DOHH2 (cell line): Measurements from ENCODE around the gene LRGUK.

Experiments
- CTCF ChIP-seq: fragments of 200-600 bp; sonication (generic); IDR thresholded peaks from one replicate; pipeline ENCODE4 v1.5.1; 2014; ENCODE audit warnings: antibody characterized with exemption, mild to moderate bottlenecking, low read depth, low read length; ENCODE audit not compliant: poor library complexity, severe bottlenecking
- EZH2phosphoT487 ChIP-seq: fragments of 200-600 bp; sonication (generic); IDR thresholded peaks from 2 replicates; pipeline ENCODE4 v1.6.1; 2017; ENCODE audit warnings: borderline replicate concordance, mild to moderate bottlenecking, antibody characterized with exemption, low read length, moderate library complexity, mixed read lengths

- TF ChIP-seq CTCF (no peak), EZH2phosphoT487 (no peak)
Measured at GRCh38 chr7:134153493-134154136, 26.5 kb downstream of the LRGUK start.
